Breast epithelium (tissue), 3 donors: ENCODE results near the gene IL1RN.

Experiments
- CTCF ChIP-seq, 3 donors: fragments of 450-650 bp; IDR thresholded peaks; one replicate each; pipeline ENCODE4 v1.5.1; 2016 to 2017; ENCODE audit warnings: antibody characterized with exemption in 3 of 3, mild to moderate bottlenecking in 3 of 3, moderate library complexity in 3 of 3
- POLR2AphosphoS5 ChIP-seq, 3 donors: sonication (generic); formaldehyde crosslinking; IDR thresholded peaks; one replicate each; pipeline ENCODE4 v1.6.1; 2017; ENCODE audit warnings: antibody characterized with exemption in 3 of 3

GRCh38 chr2:113083296-113083695 lies 44.1 kb upstream of the IL1RN start:
- no peak for TF ChIP-seq CTCF (IDR thresholded peaks at IDR 0.05)
- TF ChIP-seq POLR2AphosphoS5 (IDR thresholded peaks at IDR 0.05): no peak
